ENCODE data around the gene GIGYF2.
"Not testable (repeated sequence)": the region's sequence is repeated elsewhere in the genome, so short reads cannot be mapped to it uniquely, and the experiment has no call there.

Gene GIGYF2

GRCh38 chr2:232697059-232697806 lies at the start of gene GIGYF2:
Gene GIGYF2 (plus strand): TSS chr2:232697331. CDS start chr2:232735198, 37,867 bp downstream.
- DNase-seq (ENCODE audit: low read depth) = peak; percentile 70

- no peak for DNase-seq (ENCODE audit: low read depth)
These were observed 48.1 kb upstream of the GIGYF2 start for GRCh38 chr2:232649033-232649432.

GRCh38 chr2:232652505-232652851 lies 44.7 kb upstream of the GIGYF2 start:
- DNase-seq (ENCODE audit: low read depth) = no peak

GRCh38 chr2:232653441-232653840 lies 43.7 kb upstream of the GIGYF2 start:
- no peak for DNase-seq (ENCODE audit: low read depth)

GRCh38 chr2:232655392-232655791 lies 41.7 kb upstream of the GIGYF2 start:
- no peak for DNase-seq (ENCODE audit: low read depth)

- no peak for DNase-seq (ENCODE audit: low read depth)
These were observed 38.8 kb upstream of the GIGYF2 start for GRCh38 chr2:232658217-232658785.

- no peak for DNase-seq (ENCODE audit: low read depth)
These were observed 37.8 kb upstream of the GIGYF2 start for GRCh38 chr2:232659359-232659758.

GRCh38 chr2:232662486-232663260 lies 34.5 kb upstream of the GIGYF2 start:
- DNase-seq (ENCODE audit: low read depth) = no peak

GRCh38 chr2:232666051-232666805 lies 30.9 kb upstream of the GIGYF2 start:
- no peak for DNase-seq (ENCODE audit: low read depth)

- no peak for DNase-seq (ENCODE audit: low read depth)
These were observed 29.0 kb upstream of the GIGYF2 start for GRCh38 chr2:232667989-232668583.

- DNase-seq (ENCODE audit: low read depth) = no peak
These were observed 28.2 kb upstream of the GIGYF2 start for GRCh38 chr2:232668805-232669444.

- DNase-seq (ENCODE audit: low read depth) = no peak
These were observed 24.5 kb upstream of the GIGYF2 start for GRCh38 chr2:232672588-232672987.

GRCh38 chr2:232674491-232674890 lies 22.6 kb upstream of the GIGYF2 start:
- no peak for DNase-seq (ENCODE audit: low read depth)

GRCh38 chr2:232675381-232675780 lies 21.8 kb upstream of the GIGYF2 start:
- no peak for DNase-seq (ENCODE audit: low read depth)

GRCh38 chr2:232680006-232680405 lies 17.1 kb upstream of the GIGYF2 start:
- DNase-seq (ENCODE audit: low read depth) = no peak

- no peak for DNase-seq (ENCODE audit: low read depth)
These were observed 15.6 kb upstream of the GIGYF2 start for GRCh38 chr2:232681527-232681926.

- DNase-seq (ENCODE audit: low read depth) = no peak
These were observed 13.8 kb upstream of the GIGYF2 start for GRCh38 chr2:232683368-232683767.

GRCh38 chr2:232685391-232685790 lies 11.7 kb upstream of the GIGYF2 start:
- not testable (repeated sequence) for DNase-seq (ENCODE audit: low read depth)

GRCh38 chr2:232687382-232688160 lies 9.6 kb upstream of the GIGYF2 start:
- DNase-seq (ENCODE audit: low read depth) = no peak

GRCh38 chr2:232688201-232688600 lies 8.9 kb upstream of the GIGYF2 start:
- DNase-seq (ENCODE audit: low read depth) = no peak

Measured in HS-27A (cell line).